HG02973 (cell line): Measurements from ENCODE around the gene CLIC5.

ENCODE experiments used
- ATAC-seq: cut with Tn5 transposase; IDR thresholded peaks from one replicate; pipeline ENCODE4 v1.9.1; 2021; ENCODE audit warnings: moderate library complexity; ENCODE audit not compliant: unreplicated experiment

Gene CLIC5

GRCh38 chr6:46000905-46001304 is 14.8 kb downstream of the CLIC5 start:
- no peak for ATAC-seq

GRCh38 chr6:45998524-45998923 is 17.1 kb downstream of the CLIC5 start:
- ATAC-seq, result no peak

DNA sequence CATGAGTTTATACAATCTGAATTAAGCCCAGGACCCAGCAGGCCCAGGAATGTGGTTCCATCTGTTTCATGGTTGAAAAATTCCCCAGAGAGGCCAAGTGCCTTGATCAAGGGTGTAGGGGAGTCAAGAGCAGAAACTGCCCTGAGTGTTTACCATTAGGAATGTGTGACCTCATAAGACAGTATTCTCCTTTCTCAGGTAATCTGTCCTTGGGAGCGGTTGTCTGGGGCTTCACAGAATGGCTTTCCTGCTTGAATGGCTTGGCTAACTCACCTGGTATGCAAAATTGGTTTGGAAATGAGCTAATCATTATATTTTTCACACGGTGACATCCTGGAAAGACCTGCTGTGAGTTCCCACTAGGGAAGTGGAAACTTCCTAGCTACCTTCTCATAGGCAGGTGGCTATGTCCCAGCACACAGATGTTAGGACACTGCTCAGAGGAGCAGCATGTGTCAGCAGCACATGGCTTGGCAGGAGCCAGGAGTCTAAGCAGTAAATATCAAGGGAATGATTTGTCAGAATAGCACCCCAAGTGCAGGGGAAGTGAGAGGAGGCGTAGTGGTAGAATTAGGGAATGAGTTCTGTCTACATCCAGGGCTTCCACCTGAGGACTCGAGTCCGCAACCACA is 17.7 kb downstream of the CLIC5 start:
- no peak for ATAC-seq

DNA sequence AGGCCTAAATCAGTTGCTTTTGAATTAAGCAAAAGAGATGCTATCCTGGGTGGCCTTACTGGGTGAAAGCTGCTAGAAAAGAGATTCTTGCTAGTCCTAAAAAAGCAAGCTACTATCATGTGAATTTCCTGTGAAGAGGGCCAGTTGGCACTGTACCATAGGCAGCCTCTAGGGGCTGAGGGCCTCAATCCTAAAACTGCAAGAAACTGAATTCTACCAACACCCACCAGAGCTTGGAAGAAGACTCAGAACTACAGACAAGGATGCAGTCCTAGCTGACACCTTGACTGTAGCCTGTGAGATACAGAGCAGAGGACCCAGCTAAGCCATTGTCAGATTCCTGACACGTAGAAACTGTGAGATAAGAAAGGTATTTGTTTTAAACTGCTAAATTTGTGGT is 24.5 kb downstream of the CLIC5 start:
- ATAC-seq, result no peak

- no peak for ATAC-seq
Observed at GRCh38 chr6:45990162-45990561, 25.5 kb downstream of the CLIC5 start.

DNA sequence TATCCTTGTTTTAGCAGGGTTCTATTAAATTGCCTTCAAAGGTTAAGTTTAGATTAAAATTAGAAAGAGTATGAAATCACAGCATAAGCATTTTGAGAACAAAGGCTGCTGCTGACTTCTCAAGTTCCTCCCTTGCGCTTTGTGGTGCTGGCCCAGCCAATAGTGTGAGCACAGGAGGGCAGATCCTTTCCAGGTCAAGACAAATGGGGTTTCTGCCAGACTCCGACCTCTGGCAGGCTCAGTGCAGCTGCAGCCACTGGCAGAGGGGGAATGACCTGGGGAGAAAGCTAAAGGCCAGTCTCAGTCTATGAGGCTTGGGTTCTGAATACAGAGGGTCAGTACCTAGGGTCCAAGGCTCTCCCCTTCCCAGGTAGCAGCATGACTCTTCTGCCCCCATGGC is 27.0 kb downstream of the CLIC5 start:
- ATAC-seq, result no peak

DNA sequence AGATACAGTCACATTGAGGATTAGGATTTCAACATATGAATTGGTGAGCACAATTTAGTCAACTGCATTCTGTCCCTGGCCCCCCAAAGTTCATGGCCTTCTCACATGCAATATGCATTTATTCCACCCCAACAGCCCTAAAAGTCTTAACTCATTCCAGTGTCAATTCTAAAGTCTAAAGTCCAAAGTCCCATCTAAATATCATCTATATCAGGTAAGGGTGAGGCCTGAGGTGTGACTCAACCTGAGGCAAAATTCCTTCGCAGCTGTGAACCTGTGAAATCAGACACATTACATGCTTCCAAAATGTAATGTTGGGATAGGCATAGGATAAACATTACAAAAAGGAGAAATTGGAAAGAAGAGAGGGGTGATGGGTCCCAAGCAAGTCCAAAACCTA is 27.8 kb downstream of the CLIC5 start:
- no peak for ATAC-seq

GRCh38 chr6:45986746-45987274 is 28.9 kb downstream of the CLIC5 start:
- ATAC-seq, result no peak

DNA sequence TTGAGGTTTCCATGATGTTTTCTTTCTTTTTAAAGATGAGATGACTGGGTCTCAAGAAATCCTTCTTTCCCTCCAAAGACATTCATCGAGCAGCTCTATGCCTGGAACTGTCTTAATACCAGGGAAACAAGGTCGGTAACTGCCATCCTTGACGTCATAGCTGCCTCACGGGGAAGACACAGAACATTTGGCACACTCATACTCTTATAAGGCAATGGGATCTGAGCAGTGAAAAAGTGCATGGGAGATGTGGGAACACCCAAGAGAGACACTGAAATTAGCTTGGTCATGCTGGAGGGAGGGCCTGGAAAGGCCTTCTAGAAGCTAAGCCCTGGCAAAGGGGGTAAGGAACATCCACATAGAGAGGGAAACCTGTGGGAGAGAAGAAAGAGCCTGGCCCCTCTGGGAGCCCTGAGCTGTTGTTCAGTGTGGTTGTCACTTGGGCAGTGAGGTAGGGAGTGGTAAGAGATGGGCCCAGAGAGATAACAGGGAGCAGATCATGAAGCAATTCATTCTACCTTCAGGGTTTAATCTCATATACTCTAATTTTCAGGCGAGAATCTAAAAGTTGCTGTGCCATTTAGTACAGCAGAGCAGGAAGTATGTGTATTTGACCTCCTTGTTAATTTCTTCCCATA is 30.8 kb downstream of the CLIC5 start:
- ATAC-seq, result no peak

- no peak for ATAC-seq
Observed at GRCh38 chr6:45984347-45984746, 31.3 kb downstream of the CLIC5 start.

- no peak for ATAC-seq
Observed at GRCh38 chr6:45983062-45983461, 32.6 kb downstream of the CLIC5 start.

GRCh38 chr6:45982280-45983036 is 33.2 kb downstream of the CLIC5 start:
- no peak for ATAC-seq

GRCh38 chr6:45981046-45981445 is 34.6 kb downstream of the CLIC5 start:
- no peak for ATAC-seq

DNA sequence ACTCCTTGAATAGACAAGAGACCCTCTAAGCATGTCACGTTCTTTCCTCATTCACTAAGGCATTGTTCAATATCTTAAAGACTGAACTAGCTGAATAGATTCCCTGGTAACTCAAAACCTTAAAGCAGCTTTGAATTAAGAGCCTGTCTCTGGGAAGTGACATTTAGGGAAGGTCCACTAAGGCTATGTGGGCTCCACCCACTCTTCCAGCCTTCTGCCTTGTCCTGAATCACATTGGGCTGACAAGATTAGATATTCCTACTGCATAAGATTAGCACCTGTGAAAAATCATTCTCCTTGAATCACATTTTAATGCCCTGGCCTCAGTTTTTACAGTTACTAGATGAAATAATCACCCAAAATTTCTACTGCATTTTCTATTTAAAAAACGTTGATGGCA is 36.3 kb downstream of the CLIC5 start:
- ATAC-seq, result no peak

GRCh38 chr6:45974596-45974995 is 41.1 kb downstream of the CLIC5 start:
- ATAC-seq, result no peak

DNA sequence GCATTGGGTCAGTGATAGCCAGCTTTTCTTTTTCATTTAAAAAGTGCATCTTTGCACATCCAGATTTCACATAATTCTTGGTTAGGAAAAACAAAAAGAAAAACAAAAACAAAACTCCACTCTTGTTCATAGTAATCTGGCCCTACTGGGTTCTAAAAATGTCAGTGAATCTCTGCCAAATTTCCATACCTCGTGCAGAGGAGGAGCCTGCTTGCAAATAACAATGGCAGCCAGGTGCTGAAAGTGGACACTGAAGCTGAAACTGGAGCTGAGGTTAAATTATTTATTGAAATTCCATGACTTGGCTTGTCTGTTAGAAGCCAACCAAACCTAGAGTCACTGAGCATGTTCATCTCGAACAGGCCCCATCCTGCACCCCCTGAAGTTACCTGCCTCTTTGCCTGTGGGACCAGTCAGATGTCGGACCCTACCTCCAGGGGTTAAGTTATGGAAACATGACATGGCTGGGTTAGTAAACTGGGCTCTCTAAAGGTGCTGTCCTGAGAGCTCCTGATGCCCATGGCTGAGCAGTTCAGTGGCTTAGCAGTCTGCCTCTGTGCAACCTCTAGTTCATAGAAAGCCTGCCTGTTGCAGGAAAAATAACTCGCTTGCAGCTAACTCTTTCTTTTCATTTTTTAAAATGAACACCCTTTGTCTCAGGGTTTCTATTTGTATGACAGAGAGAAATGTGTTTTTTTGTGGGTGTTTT is 42.7 kb downstream of the CLIC5 start:
- no peak for ATAC-seq

GRCh38 chr6:45971287-45971686 is 44.4 kb downstream of the CLIC5 start:
- no peak for ATAC-seq

GRCh38 chr6:45970326-45970725 is 45.3 kb downstream of the CLIC5 start:
- no peak for ATAC-seq

DNA sequence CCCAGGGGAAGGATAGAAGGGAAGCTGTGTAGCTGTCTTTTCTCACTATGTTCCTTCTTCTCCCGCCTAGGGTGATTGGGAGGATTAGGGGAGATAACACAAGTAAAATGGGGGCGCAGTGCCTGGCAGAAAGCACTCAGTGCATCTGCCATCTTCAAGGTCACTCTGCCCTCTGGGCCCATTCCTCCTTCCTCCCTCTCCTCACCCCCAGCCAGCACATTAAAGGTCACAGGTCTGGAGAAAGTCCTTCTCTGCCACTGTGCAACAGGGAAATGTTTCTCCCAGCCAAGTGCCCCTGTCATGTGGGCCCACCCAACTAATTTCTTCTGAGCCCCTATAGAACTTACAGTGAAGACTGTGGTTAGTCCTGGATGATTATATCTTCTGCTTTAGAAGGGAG is 45.8 kb downstream of the CLIC5 start:
- no peak for ATAC-seq

DNA sequence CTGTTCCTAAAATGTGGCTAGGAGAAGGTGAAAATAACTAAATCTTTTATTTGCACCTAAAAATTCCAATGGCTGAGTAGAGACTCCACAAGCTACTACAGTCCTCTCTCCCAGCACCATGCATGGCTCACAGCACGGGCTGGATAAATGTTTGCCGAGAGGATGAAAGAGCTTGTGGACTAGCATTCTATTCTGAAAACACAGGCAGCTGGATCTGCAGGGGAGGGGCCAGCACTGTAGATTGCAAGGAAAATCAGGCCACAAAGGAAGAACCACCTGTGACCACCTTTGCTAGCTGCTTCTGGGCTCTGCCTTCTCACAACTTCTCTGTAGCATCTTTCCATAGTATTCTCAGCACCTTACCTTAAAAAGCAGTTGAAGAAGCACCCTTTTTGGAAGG is 46.6 kb downstream of the CLIC5 start:
- no peak for ATAC-seq

GRCh38 chr6:45967363-45967762 is 48.3 kb downstream of the CLIC5 start:
- no peak for ATAC-seq
